HepG2 (cell line): ENCODE results near the gene SYNGR2. TPM values are rescaled to one million over a fixed set of nuclear protein-coding genes. Genes with fewer than 3 reads are reported as not detected.

Experiments used
- FOXA3 ChIP-seq: IDR thresholded peaks from 2 replicates; pipeline ENCODE4 v1.6.1; 2016; ENCODE audit warnings: missing genetic modification reagents, missing compliant biosample characterization
- KLF16 ChIP-seq, 2 experiments: sonication (generic) in 1 of 2; formaldehyde crosslinking in 1 of 2; IDR thresholded peaks; 2 replicates each; pipeline versions ENCODE4 v1.6.1 to v1.8.0; 2016 to 2023; ENCODE audit warnings: missing genetic modification reagents in 2 of 2, missing compliant biosample characterization in 1 of 2
- KMT2B ChIP-seq: IDR thresholded peaks from 2 replicates; pipeline ENCODE4 v1.6.1; 2016; ENCODE audit warnings: missing genetic modification reagents, missing compliant biosample characterization
- NFE2L1 ChIP-seq: sonication (generic); formaldehyde crosslinking; IDR thresholded peaks from 2 replicates; pipeline ENCODE4 v1.4.0; 2020; ENCODE audit warnings: missing genetic modification reagents, mild to moderate bottlenecking, borderline replicate concordance
- SMC3 ChIP-seq: IDR thresholded peaks from 2 replicates; pipeline ENCODE4 v1.6.1; 2011; ENCODE audit warnings: low read length, improper control_type of control experiment
- SP1 ChIP-seq, 2 experiments: fragments of 450-650 bp in 1 of 2; sonication (generic) in 1 of 2; formaldehyde crosslinking in 1 of 2; IDR thresholded peaks; 2 replicates each; pipeline versions ENCODE4 v1.4.0 to v1.6.1; 2016 to 2020; ENCODE audit warnings: missing genetic modification reagents in 1 of 2
- U2AF2 ChIP-seq: fragments of 200-400 bp; formaldehyde crosslinking; IDR thresholded peaks from 2 replicates; pipeline ENCODE4 v1.6.1; 2017; ENCODE audit warnings: low read depth, mild to moderate bottlenecking, low read length
- ZKSCAN8 ChIP-seq: IDR thresholded peaks from 2 replicates; pipeline ENCODE4 v1.6.1; 2016; ENCODE audit warnings: borderline replicate concordance, missing genetic modification reagents, missing compliant biosample characterization
- ZNF329 ChIP-seq: sonication (generic); formaldehyde crosslinking; IDR thresholded peaks from 2 replicates; pipeline ENCODE4 v1.9.0; 2021; ENCODE audit warnings: low read depth, mild to moderate bottlenecking, missing genetic modification reagents
- ZNF501 ChIP-seq: sonication (generic); formaldehyde crosslinking; IDR thresholded peaks from 2 replicates; pipeline ENCODE4 v1.5.1; 2020; ENCODE audit warnings: mild to moderate bottlenecking, moderate library complexity, missing genetic modification reagents
- ZNF713 ChIP-seq: sonication (generic); formaldehyde crosslinking; IDR thresholded peaks from 2 replicates; pipeline ENCODE4 v1.4.0; 2020; ENCODE audit warnings: mild to moderate bottlenecking, missing genetic modification reagents
- polyA plus RNA-seq, 8 experiments: library from polyadenylated mRNA; depleted of rRNA in 3 of 8; stranded (reverse) in 7 of 8; unstranded in 1 of 8; fragments of >200 nt; fragmentation: Illumina TruSeq in 4 of 8; extraction: Trizol in 4 of 8; gene quantifications; 2 replicates each; pipeline versions ENCODE4 v1.2.1 to v1.2.3, GENCODE V29; 2011 to 2016; ENCODE audit warnings: low read depth in 4 of 8, missing spikeins in 1 of 8, mixed read lengths in 1 of 8; ENCODE audit not compliant: insufficient read depth in 1 of 8
- total RNA-seq, 5 experiments: library from RNA; depleted of rRNA; stranded (reverse); fragments of >200 nt; fragmentation: Illumina TruSeq; extraction: Trizol; gene quantifications; 2 replicates each; pipeline ENCODE4 v1.2.3, GENCODE V29; 2016; ENCODE audit warnings: low read depth in 1 of 5
- TF ChIP-seq, protein P1 (sequence below): sonication (generic); formaldehyde crosslinking; IDR thresholded peaks from 2 replicates; pipeline ENCODE4 v1.4.0; 2020; ENCODE audit warnings: mild to moderate bottlenecking, missing genetic modification reagents
- TF ChIP-seq, protein P2 (sequence below): sonication (generic); formaldehyde crosslinking; IDR thresholded peaks from 2 replicates; pipeline ENCODE4 v1.8.1; 2023; ENCODE audit warnings: mild to moderate bottlenecking, missing genetic modification reagents, borderline replicate concordance
- TF ChIP-seq, protein P3 (sequence below): sonication (generic); formaldehyde crosslinking; IDR thresholded peaks from 2 replicates; pipeline ENCODE4 v1.4.0; 2020; ENCODE audit warnings: low read depth, mild to moderate bottlenecking, missing genetic modification reagents
- TF ChIP-seq, protein P4 (sequence below): sonication (generic); formaldehyde crosslinking; IDR thresholded peaks from 2 replicates; pipeline ENCODE4 v1.5.0; 2020; ENCODE audit warnings: mild to moderate bottlenecking, missing genetic modification reagents, borderline replicate concordance

SYNGR2 gene
- total and polyA plus RNA-seq, 2 of the 13 experiments (the other 11 are each of a cell fraction or from before 2014, with no cell fraction given): 46.7 to 170 TPM

GRCh38 chr17:78172249-78173051 lies 4.1 kb downstream of the SYNGR2 start (continued):
- TF ChIP-seq, protein P1, sequence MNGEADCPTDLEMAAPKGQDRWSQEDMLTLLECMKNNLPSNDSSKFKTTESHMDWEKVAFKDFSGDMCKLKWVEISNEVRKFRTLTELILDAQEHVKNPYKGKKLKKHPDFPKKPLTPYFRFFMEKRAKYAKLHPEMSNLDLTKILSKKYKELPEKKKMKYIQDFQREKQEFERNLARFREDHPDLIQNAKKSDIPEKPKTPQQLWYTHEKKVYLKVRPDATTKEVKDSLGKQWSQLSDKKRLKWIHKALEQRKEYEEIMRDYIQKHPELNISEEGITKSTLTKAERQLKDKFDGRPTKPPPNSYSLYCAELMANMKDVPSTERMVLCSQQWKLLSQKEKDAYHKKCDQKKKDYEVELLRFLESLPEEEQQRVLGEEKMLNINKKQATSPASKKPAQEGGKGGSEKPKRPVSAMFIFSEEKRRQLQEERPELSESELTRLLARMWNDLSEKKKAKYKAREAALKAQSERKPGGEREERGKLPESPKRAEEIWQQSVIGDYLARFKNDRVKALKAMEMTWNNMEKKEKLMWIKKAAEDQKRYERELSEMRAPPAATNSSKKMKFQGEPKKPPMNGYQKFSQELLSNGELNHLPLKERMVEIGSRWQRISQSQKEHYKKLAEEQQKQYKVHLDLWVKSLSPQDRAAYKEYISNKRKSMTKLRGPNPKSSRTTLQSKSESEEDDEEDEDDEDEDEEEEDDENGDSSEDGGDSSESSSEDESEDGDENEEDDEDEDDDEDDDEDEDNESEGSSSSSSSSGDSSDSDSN: peak; percentile 2; the same call in 1 of the 2 replicates
- TF ChIP-seq, protein P2, sequence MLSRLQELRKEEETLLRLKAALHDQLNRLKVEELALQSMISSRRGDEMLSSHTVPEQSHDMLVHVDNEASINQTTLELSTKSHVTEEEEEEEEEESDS (CRISPR knock-in tag): no peak
- TF ChIP-seq ZNF713 (CRISPR knock-in tag) (no peak), U2AF2 (no peak), KLF16 (CRISPR knock-in tag; IDR thresholded peaks at IDR 0.05) (no peak), KMT2B (CRISPR knock-in tag) (no peak), ZNF501 (CRISPR knock-in tag) (no peak), ZNF329 (CRISPR knock-in tag) (no peak), ZKSCAN8 (CRISPR knock-in tag) (no peak), SMC3 (no peak), FOXA3 (no peak), SP1 (IDR thresholded peaks at IDR 0.05) (no peak), SP1 (CRISPR knock-in tag; IDR thresholded peaks at IDR 0.05) (no peak), NFE2L1 (CRISPR knock-in tag) (no peak)
- TF ChIP-seq, protein P3, sequence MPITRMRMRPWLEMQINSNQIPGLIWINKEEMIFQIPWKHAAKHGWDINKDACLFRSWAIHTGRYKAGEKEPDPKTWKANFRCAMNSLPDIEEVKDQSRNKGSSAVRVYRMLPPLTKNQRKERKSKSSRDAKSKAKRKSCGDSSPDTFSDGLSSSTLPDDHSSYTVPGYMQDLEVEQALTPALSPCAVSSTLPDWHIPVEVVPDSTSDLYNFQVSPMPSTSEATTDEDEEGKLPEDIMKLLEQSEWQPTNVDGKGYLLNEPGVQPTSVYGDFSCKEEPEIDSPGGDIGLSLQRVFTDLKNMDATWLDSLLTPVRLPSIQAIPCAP: no peak
- TF ChIP-seq, protein P4, sequence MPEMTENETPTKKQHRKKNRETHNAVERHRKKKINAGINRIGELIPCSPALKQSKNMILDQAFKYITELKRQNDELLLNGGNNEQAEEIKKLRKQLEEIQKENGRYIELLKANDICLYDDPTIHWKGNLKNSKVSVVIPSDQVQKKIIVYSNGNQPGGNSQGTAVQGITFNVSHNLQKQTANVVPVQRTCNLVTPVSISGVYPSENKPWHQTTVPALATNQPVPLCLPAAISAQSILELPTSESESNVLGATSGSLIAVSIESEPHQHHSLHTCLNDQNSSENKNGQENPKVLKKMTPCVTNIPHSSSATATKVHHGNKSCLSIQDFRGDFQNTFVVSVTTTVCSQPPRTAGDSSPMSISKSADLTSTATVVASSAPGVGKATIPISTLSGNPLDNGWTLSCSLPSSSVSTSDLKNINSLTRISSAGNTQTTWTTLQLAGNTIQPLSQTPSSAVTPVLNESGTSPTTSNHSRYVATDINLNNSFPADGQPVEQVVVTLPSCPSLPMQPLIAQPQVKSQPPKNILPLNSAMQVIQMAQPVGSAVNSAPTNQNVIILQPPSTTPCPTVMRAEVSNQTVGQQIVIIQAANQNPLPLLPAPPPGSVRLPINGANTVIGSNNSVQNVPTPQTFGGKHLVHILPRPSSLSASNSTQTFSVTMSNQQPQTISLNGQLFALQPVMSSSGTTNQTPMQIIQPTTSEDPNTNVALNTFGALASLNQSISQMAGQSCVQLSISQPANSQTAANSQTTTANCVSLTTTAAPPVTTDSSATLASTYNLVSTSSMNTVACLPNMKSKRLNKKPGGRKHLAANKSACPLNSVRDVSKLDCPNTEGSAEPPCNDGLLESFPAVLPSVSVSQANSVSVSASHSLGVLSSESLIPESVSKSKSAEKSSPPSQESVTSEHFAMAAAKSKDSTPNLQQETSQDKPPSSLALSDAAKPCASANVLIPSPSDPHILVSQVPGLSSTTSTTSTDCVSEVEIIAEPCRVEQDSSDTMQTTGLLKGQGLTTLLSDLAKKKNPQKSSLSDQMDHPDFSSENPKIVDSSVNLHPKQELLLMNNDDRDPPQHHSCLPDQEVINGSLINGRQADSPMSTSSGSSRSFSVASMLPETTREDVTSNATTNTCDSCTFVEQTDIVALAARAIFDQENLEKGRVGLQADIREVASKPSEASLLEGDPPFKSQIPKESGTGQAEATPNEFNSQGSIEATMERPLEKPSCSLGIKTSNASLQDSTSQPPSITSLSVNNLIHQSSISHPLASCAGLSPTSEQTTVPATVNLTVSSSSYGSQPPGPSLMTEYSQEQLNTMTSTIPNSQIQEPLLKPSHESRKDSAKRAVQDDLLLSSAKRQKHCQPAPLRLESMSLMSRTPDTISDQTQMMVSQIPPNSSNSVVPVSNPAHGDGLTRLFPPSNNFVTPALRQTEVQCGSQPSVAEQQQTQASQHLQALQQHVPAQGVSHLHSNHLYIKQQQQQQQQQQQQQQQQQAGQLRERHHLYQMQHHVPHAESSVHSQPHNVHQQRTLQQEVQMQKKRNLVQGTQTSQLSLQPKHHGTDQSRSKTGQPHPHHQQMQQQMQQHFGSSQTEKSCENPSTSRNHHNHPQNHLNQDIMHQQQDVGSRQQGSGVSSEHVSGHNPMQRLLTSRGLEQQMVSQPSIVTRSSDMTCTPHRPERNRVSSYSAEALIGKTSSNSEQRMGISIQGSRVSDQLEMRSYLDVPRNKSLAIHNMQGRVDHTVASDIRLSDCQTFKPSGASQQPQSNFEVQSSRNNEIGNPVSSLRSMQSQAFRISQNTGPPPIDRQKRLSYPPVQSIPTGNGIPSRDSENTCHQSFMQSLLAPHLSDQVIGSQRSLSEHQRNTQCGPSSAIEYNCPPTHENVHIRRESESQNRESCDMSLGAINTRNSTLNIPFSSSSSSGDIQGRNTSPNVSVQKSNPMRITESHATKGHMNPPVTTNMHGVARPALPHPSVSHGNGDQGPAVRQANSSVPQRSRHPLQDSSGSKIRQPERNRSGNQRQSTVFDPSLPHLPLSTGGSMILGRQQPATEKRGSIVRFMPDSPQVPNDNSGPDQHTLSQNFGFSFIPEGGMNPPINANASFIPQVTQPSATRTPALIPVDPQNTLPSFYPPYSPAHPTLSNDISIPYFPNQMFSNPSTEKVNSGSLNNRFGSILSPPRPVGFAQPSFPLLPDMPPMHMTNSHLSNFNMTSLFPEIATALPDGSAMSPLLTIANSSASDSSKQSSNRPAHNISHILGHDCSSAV (CRISPR knock-in tag): no peak
